GM21447 (cell line): ENCODE results near the gene ADPRHL1.

Source experiments
- ATAC-seq: cut with Tn5 transposase; IDR thresholded peaks from one replicate; pipeline ENCODE4 v1.9.1; 2021; ENCODE audit not compliant: unreplicated experiment

ADPRHL1 gene

DNA sequence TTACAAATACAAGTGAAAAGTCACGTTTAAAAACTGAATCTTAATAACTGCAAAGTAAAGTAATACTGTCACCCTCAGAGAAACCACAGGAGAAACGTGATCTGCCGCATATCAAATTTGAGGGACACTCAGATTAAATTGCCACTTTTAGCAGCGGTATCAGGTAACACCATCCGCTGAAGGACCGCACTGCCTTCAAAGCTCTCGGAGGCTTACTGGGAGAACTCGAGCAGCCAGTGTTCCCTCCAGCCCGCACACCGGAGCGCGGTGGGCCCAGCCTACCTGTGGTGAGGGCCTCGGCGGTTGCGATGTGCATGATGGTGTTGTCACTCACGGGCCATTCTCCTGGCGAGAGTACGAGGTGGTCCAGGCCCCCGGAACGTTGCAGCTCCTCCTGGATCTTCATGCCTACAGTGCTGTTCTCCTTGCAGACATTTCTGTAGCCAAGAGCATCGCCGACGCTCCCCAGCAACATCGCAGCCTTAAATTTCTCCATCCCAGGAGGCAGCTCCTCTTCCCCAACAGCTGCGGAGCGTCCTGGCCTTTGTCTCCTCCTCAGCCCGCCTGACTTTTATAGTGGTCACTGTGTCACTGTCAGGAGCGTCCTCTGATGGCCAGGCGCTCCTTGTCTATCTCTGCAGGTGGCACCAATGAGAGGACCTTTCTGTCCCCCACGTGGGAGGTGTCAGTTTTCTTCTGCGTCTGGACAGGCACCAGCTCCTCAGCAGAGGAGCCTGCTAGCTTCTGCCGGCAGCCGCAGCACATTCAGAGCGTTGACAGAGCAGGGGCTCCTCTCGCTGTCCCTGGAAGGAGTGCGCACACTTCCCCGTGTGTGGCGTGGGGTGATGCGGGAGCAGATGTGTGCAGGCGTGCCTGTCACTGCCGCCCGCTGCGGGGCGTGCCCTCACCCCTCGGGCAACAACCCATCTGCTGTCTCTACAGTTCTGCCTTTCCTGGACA, at the start of gene ADPRHL1:
Gene ADPRHL1 (minus strand): TSS at position 547 of the 960 bp plus-strand sequence. CDS start 51 bp downstream, at position 496.
- ATAC-seq = no peak

DNA sequence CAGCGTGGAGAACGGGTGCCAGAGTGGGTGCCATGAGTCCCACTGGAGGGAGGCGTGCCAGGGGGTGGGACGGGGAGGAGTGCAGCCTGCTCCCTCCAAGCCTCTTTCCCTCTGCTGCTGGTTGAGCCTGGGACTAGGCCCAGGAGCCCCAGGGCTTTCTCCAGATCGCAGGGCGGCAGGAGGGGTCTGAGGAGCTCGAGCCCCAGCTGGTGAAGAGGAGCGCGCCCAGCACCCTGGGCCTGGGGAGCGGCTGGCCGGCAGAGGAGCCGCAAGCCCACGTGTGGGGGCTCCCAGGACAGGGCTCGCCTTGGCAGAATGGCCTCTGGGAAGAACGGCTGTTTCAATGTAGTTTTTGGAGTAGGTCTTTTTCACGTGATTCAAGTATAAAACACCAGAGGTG, 49.4 kb upstream of the ADPRHL1 start:
- ATAC-seq = no peak

DNA sequence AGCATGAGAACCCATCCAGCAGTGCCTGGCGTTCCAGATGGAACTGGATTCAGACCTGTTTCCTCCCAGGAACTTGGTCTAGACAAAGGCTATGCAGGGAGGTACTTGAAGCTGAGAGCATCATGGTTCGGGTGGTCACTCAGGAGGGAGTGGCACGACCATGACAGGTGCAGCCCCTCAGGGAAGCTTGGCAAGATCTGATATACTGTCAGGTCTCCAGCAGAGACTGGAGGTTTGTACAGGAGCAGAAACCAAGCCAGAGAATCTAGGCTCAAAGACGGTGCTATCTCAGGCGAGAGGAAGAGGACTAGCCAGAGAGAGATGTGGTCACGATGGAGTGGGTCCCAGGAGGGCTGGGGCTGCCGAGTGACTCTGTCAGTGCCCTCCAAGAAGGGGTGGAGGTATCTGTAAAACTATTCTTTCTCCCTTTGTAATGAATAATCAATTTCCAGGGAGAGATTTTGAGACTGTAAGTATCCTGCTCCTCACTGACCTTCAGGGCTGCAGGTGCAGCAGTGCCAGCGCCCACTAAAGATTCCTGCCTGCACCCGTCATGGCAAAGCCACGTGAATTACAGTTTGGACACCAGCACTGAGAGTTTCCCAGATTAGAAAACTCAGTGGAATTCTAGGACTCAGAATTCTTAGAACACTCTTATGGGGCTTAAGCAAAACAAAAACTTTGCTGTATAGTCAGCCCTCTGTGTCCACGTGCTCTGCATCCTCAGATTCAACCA, 47.4 kb upstream of the ADPRHL1 start:
- ATAC-seq = no peak

DNA sequence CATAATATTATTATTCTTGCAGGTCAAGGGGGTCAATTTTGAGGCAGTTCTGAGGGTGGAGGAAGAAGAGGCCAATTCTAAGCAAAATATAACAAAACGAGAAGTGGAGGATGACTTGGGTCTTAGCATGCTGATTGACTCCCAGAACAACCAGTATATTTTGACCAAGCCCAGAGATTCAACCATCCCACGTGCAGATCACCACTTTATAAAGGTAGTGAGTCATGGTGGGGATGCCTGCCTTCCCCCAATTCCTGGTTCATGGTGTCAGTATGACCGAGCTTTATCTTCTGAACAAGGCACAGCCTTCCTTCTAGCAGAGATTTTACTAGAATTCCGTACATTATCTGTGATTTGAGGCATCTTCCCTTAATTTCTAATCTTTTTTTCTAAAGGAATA, 46.6 kb upstream of the ADPRHL1 start:
- ATAC-seq = no peak

DNA sequence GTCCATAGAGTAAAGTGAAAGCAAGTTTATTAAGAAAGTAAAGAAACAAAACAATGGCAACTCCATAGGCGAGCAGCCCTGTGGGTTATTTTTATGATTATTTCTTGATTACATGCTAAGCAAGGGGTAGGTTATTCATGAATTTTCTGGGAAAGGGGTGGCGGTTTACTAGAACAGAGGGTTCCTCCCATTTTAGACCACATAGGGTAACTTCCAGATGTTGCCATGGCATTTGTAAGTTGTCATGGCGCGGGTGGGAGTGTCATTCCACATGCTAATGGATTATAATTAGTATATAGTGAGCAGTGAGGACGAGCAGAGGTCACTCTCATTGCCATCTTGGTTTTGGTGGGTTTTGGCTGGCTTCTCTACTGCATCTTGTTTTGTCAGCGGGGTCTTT, 45.6 kb upstream of the ADPRHL1 start:
- no peak for ATAC-seq

DNA sequence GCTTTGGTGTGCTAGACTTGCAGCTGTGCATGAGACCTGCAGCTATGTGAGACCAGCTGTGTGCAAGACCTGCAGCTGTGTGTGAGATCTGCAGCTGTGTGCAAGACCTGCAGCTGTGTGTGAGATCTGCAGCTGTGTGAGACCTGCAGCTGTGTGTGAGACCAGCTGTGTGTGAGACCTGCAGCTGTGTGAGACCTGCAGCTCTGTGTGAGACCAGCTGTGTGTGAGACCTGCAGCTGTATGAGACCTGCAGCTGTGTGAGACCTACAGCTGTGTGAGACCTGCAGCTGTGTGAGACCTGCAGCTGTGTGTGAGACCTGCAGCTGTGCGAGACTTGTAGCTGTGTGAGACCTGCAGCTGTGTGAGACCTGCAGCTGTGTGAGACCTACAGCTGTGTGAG, 43.9 kb upstream of the ADPRHL1 start:
- no peak for ATAC-seq

DNA sequence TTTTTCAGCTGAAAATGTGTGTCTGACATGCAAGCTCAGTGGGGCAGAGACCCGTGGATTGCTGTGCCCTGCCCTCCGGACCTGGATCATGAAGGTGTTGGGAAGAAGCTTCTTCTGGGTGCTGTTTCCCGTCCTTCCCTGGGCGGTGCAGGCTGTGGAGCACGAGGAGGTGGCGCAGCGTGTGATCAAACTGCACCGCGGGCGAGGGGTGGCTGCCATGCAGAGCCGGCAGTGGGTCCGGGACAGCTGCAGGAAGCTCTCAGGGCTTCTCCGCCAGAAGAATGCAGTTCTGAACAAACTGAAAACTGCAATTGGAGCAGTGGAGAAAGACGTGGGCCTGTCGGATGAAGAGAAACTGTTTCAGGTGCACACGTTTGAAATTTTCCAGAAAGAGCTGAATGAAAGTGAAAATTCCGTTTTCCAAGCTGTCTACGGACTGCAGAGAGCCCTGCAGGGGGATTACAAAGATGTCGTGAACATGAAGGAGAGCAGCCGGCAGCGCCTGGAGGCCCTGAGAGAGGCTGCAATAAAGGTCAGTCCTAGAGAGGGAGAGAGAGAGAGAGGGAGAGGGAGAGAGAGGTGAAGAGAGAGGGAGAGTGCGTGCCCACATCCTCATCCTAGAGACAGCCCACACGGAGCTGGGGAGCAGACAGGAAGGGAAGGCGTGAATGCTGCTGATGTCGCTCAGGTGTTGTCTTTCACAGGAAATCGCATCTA, 42.4 kb upstream of the ADPRHL1 start:
- ATAC-seq = no peak

DNA sequence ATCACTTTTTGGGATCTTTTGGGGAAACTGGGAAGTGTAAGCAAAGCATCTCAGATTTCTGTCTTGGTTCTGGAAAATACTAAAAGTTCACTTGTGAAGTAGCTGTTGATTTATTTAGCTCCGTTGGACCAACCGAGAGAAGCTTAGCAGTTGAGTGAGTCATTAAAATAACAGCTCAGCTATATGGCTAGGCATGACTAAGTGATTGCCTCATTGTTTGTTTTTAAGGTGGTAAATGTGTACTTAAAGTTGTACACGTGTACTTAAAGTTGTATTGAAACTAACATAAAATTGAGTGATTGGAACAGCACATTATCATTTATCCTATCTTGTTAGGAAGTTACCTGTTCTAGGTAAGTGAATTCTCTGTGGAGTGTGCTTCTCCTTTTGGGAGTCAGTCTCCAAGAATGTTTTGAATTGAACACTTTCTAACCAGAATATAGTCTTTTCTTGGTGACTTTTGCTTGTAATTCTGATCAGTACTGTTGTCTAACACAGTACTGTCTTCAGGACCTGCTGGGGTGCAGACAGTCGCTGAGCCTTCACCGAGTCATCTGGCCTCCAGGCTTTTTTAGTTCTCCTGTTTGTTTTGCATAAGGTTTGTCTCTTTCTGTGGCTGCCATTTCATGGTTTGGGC, 40.1 kb upstream of the ADPRHL1 start:
- peak; percentile 20 for ATAC-seq

DNA sequence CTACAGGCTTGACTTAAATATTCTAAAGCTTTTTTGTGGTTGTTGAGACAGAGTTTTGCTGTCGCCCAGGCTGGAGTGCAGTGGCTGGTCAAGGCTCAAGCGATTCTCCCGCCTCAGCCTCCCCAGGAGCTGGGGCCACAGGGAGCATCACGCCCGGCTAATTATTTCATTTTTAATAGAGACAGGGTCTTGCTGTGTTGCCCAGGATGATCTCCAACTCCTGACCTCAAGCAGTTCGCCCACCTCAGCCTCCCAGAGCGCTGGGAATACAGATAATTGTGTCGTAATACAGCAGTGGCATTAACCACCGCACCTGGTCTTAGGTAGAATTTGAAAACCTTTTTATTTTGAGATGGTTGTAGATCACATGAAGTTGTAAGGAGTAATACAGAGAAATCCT, 38.7 kb upstream of the ADPRHL1 start:
- no peak for ATAC-seq

DNA sequence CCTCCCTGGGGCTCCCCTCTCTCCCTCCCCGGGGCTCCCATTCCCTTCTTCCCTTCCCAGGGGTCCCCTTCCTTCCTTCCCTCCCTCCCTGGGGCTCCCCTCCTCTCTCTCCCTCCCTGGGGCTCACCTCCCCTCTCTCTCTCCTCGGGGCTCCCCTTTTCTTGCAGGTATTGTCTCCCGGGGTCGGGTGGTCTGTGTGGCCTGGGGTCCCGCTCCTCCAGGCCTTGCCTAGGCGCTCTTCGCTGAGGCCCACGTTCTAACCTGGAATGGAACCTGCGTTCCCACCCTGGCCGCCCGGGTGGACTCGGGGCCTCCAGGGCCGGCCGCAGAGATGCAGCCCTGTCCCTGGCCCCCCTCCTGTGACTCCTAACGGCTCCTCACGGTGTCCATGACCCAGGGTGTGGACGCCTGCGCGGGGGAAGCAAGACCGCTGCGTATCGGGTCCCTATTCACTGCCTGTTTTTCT, 38.2 kb upstream of the ADPRHL1 start:
- no peak for ATAC-seq

DNA sequence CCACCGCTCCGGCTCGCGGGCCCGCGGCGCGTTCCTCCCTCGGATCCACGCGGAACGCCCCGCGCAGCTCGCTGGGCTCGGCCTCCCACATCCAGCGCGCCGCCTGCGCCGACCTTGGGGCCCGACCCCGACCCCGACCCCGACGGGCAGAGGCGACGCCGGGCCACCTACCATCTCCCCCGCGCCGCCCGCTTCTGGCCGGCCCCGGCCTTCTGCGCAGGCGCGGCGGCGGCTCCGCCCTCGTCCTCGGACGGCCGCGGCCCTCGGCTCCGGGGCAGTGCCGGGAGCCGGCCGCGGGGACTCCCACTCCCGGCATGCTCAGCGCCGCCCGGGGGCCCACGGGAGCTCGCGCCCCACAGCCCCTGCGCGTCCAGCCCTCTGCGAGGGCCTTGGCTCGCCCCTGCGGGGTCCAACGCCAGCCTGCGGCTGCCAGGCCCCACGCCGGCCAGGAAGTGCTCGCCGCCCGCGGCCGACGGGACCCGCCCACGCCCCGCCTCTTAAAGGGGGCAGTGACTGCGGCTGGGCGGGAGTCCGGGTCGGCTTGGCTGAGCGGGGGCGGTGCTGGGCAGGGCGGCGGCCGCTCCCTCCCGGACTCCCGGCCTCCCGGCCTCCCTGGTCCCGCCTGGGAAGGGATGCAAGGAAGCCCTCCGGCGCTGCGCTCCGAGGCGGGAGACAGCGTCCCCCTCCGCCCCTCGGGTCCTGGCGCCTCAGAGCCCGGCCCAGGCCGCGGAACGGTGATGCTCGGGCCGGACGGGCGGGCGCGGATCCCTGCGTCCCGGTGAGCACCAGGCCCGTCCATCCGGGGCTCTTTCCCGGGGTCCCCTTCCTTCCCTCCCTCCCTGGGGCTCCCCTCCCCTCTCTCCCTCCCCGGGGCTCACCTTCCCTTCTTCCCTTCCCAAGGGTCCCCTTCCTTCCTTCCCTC, 37.5 kb upstream of the ADPRHL1 start, which contains the start of gene DCUN1D2:
Gene DCUN1D2 (minus strand): TSS at position 216 of the 922 bp plus-strand sequence. CDS start 42 bp downstream, at position 174.
- peak; percentile 59 for ATAC-seq

DNA sequence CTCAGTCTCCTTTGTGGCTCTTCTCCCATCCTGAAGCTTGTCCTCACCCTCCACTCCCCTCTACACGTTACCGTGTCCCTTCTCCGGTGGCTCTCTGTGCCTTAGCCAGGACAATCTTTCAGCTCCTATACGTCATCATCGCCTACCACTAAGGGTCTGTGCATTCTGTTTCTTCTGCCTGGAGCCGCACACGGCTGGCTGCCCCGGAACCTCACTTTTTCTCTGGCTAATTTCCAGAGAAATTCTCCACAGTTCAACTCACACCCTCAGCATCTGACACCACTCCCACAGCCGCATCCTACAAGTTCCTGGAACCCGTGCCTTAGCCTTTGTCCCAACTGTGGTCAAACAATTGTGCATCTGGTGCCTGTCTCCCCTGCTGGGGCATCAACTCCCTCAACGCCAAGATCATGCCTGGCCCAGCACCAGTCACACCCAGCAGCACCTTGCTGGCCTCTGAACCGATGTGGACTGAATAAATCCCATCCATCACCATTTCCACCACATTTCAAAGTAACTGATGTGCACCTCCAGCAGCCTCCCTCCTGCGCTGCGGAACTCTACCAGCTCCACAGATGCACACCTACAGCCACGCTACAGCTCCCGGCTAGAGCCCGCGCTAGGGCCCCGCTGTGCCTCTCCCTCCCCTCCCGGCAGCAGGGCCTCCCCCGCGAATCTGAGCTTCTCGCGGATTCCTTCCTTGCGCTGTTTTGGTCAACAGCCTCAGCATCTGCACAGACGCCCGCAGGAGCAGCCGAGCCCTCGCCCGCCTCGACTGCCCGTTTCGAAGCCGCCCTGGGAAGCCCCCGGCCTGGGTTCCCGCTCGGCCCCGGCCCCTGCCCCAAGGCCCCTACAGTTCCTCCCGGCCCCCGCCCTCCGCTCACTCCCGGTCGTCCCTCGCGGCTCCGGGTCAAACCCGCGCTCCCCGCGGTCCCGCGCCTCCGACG, 36.5 kb upstream of the ADPRHL1 start:
- ATAC-seq = peak; percentile 24

DNA sequence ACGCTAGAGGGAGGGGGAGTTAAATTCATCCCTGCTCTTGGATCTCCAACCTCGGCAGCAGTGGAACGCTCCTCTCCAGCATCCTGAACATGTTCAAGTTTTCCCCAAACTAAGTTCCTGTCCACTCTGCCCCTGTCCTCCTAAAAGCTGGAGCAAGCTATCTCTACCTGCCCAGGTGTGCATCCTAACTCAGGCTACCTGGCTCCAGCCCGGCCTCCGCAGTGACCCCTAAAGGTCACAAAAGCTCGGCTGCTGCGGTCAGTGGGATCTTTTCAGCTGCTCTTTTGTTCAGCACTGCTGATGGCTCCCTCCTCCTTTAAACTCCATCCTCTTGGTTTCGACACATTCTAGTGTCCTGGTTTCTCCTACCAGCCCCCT, 35.9 kb upstream of the ADPRHL1 start:
- no peak for ATAC-seq

DNA sequence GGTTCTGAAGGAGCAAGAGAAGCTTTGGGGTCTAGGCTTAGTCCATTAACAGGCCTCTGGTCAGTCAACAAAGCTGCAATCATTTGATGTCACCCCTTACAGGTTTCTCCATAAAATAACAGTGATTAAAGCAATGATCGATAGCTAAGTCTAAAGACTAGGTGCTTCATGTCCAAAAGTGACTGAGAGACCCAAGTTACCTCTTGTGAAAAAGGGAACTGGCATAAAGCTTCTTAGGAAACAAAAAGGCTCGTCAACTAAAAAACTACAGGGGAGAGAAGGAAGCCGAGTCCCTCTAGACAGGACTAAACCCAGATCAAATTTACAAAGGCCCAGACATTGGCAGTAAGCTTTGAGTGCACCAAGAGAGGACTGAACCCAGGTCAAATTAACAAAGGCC, 35.0 kb upstream of the ADPRHL1 start:
- no peak for ATAC-seq

DNA sequence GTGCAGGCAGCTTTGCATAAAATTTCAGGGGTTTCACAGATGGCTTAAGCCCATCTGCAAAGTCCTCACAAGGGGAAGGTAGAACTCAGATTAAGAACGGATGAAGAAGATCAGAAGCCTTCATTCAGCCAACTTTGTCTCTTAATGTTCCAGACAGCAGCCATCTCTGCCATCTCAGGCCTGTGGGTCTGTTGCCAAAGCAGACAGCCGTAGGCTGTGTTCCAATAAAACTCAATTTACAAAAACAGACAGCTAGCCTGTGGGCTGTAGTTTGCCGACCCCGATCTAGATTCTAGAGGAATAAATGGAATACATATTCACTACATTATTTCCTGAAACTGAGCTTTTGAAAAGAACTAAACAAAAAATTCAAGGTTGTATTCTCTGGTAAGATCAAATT, 33.4 kb upstream of the ADPRHL1 start:
- no peak for ATAC-seq

DNA sequence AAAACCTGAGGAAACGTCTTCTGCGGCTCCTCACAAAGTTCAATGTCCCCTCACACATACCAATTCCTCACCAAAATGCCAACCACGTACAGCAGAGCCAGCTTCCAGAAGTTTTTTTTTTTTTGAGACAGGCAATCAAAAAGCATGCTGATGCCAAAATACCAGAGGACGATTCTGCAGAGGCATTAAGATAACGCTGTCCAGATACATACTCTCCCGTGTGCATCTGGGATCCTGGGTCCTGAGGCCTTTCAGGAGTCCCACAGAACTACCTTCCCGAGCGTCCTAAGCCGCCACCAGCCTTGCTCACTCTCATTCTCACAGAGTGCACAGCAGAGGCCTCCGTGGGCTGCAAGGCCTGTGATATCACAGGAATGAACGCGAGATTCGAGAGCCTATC, 32.3 kb upstream of the ADPRHL1 start:
- ATAC-seq = no peak

DNA sequence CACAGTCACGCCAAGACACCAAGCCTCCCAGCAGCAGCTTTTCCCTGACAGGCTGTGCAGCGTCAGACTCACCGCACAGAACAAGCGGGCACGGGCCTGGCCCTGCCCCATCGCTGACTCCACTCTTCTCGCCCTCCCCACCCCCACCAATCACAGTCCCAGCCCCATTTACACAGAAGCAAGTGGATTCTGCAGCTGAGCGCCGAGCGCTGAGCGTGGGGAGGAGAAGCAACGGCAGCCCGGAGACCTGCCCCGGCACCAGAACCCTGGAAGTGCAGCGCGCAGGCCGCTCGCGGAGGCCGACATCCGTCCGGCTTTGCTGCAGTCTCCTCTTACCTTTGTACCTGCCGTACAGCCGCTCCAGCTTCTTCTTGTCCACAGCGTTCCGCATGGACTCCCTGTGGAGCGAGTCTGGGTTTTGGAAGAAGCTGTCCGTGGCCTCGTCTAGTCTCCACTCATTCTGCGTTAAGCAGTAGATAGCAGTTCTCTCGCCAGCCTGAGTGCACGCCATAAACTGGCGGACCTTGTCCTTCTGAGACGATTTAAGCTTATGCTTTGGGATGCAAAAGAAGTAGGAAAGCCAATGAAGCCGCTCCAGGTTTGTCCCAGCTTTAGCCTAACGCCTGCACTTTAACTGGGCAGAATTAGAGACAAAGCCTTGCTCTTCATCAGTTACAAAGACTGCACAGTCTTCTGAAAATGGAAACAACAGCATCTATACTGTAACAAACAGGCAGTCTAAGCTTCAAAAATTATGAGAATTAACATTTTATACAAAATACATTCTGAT, 30.4 kb upstream of the ADPRHL1 start:
- no peak for ATAC-seq

DNA sequence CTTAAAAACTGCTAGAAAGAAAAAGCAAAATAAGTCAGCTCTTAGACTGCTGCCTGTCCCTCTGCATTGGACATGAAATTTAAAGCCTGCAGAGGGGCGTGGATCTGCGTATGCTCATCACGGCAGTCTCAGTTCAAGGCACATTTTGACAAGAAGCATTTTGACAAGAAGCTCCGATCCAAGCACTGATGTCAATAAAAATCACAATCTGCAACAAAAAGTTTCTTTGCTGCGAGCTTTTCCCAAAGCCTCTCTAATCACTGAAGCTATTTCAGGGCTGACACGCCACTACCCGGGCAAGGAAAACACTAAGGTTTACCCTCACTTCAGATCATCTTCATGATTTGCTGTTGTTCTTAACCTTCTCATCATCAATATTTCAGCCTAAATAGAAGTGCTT, 29.8 kb upstream of the ADPRHL1 start:
- no peak for ATAC-seq
